Neural cell (in vitro differentiated cells): ENCODE results near the gene FZD2.

Source experiments
- EP300 ChIP-seq: fragments of 450-650 bp; conservative IDR thresholded peaks from 2 replicates; pipeline ENCODE4 v1.6.1; 2014; ENCODE audit warnings: antibody characterized with exemption, mild to moderate bottlenecking, moderate library complexity; ENCODE audit not compliant: poor library complexity, severe bottlenecking
- TF ChIP-seq, protein P1 (sequence below): fragments of 450-650 bp; IDR thresholded peaks from 2 replicates; pipeline ENCODE4 v1.5.1; 2014; ENCODE audit warnings: antibody characterized with exemption, mild to moderate bottlenecking, moderate library complexity; ENCODE audit not compliant: poor library complexity, severe bottlenecking

DNA sequence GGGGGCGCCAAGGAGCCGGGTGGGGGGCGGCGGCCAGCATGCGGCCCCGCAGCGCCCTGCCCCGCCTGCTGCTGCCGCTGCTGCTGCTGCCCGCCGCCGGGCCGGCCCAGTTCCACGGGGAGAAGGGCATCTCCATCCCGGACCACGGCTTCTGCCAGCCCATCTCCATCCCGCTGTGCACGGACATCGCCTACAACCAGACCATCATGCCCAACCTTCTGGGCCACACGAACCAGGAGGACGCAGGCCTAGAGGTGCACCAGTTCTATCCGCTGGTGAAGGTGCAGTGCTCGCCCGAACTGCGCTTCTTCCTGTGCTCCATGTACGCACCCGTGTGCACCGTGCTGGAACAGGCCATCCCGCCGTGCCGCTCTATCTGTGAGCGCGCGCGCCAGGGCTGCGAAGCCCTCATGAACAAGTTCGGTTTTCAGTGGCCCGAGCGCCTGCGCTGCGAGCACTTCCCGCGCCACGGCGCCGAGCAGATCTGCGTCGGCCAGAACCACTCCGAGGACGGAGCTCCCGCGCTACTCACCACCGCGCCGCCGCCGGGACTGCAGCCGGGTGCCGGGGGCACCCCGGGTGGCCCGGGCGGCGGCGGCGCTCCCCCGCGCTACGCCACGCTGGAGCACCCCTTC is 484 bp downstream of the FZD2 start:
- TF ChIP-seq EP300 = no peak
- TF ChIP-seq, protein P1, sequence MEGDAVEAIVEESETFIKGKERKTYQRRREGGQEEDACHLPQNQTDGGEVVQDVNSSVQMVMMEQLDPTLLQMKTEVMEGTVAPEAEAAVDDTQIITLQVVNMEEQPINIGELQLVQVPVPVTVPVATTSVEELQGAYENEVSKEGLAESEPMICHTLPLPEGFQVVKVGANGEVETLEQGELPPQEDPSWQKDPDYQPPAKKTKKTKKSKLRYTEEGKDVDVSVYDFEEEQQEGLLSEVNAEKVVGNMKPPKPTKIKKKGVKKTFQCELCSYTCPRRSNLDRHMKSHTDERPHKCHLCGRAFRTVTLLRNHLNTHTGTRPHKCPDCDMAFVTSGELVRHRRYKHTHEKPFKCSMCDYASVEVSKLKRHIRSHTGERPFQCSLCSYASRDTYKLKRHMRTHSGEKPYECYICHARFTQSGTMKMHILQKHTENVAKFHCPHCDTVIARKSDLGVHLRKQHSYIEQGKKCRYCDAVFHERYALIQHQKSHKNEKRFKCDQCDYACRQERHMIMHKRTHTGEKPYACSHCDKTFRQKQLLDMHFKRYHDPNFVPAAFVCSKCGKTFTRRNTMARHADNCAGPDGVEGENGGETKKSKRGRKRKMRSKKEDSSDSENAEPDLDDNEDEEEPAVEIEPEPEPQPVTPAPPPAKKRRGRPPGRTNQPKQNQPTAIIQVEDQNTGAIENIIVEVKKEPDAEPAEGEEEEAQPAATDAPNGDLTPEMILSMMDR = no peak
